GM12873 (cell line): ENCODE measurements around the gene ARL5C.

Source experiments
- CTCF ChIP-seq: IDR thresholded peaks from 2 replicates; pipeline ENCODE4 v1.5.1; 2012; ENCODE audit warnings: low read depth, mild to moderate bottlenecking, moderate library complexity, low read length, control low read depth; ENCODE audit not compliant: insufficient read depth; ENCODE audit errors: missing control alignments

Gene ARL5C

GRCh38 chr17:39197380-39198185 is 31.6 kb upstream of the ARL5C start, which contains the start of gene CACNB1:
TSS of gene CACNB1 (minus strand) at chr17:39197669. CDS start at chr17:39197495, 174 bp downstream.
- TF ChIP-seq CTCF = no peak

GRCh38 chr17:39196808-39197291 is 30.9 kb upstream of the ARL5C start:
- no peak for TF ChIP-seq CTCF

GRCh38 chr17:39196241-39196807 is 30.4 kb upstream of the ARL5C start:
- no peak for TF ChIP-seq CTCF

- no peak for TF ChIP-seq CTCF
Observed at GRCh38 chr17:39195568-39196160, 29.7 kb upstream of the ARL5C start.

GRCh38 chr17:39194985-39195524 is 29.1 kb upstream of the ARL5C start:
- TF ChIP-seq CTCF = no peak

GRCh38 chr17:39194089-39194984 is 28.4 kb upstream of the ARL5C start:
- TF ChIP-seq CTCF = peak; percentile 18

GRCh38 chr17:39193346-39193745 is 27.4 kb upstream of the ARL5C start:
- TF ChIP-seq CTCF = no peak
